Stimulated activated CD8-positive, alpha-beta memory T cell treated with anti-CD3 and anti-CD28 coated beads, Interleukin-2, amount 100 ng/mL, for 1 hour (primary cell): ENCODE data around the gene CD274.
"Not testable (repeated sequence)": the region's sequence is repeated elsewhere in the genome, so short reads cannot be mapped to it uniquely, and the experiment has no call there.

Experiments
- DNase-seq, 2 donors: peaks; one replicate each; pipeline ENCODE4 v3.0.0-alpha.2; 2020; ENCODE audit warnings: low read depth in 2 of 2

CD274 gene

DNA sequence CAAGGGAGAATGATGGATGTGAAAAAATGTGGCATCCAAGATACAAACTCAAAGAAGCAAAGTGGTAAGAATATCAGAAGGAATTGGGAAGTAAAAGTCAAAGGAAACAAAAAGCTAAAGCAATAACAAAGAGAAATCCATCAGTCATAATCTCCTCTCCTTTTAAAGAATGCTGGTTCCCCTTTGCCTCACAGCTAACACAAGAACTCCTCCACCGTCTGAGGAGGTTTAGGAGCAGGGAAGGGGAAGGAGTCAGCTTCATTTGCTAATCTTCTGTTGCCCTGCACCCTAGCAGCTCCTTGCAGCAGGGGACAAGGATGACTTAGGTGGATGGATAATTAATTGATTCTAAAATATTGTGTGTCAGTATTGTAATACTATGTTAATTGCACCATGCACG is 16.4 kb downstream of the CD274 start:
- DNase-seq: no peak

DNA sequence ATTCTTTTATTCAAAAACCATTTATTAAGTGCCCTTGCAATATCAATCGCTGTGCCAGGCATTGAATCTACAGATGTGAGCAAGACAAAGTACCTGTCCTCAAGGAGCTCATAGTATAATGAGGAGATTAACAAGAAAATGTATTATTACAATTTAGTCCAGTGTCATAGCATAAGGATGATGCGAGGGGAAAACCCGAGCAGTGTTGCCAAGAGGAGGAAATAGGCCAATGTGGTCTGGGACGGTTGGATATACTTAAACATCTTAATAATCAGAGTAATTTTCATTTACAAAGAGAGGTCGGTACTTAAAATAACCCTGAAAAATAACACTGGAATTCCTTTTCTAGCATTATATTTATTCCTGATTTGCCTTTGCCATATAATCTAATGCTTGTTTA is 18.5 kb downstream of the CD274 start:
- DNase-seq: no peak

DNA sequence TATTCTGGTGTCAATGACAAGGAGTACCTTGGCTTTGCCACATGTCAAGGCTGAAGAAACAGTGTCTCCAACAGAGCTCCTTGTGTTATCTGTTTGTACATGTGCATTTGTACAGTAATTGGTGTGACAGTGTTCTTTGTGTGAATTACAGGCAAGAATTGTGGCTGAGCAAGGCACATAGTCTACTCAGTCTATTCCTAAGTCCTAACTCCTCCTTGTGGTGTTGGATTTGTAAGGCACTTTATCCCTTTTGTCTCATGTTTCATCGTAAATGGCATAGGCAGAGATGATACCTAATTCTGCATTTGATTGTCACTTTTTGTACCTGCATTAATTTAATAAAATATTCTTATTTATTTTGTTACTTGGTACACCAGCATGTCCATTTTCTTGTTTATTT is 19.8 kb downstream of the CD274 start:
- DNase-seq: no peak

DNA sequence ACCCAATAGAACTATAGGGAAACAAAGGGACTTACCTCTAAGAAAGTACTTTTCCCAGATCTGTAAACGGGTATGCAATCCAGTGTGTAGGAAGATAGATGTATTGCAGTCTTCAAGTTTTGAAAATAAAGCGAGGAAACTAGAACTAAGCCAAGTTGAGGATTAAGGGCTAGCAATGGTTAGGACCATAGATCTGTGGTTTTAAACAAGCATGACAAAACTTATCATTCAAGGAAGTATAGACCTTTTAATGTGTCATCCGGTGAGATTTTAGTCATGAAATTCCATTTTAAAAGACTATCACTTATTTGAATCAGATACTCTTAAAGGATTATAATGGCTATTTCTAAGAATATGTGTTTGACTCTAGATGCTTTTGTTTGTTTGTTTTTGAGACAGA is 20.5 kb downstream of the CD274 start:
- DNase-seq: no peak

DNA sequence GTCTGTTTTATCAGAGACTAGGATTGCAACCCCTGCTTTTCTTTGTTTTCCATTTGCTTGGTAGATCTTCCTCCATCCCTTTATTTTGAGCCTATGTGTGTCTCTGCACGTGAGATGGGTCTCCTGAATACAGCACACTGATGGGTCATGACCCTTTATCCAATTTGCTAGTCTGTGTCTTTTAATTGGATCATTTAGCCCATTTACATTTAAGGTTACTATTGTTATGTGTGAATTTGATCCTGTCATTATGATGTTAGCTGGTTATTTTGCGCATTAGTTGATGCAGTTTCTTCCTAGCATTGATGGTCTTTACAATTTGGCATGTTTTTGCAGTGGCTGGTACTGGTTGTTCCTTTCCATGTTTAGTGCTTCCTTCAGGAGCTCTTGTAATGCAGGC is 25.3 kb downstream of the CD274 start:
- DNase-seq: not testable (repeated sequence)

DNA sequence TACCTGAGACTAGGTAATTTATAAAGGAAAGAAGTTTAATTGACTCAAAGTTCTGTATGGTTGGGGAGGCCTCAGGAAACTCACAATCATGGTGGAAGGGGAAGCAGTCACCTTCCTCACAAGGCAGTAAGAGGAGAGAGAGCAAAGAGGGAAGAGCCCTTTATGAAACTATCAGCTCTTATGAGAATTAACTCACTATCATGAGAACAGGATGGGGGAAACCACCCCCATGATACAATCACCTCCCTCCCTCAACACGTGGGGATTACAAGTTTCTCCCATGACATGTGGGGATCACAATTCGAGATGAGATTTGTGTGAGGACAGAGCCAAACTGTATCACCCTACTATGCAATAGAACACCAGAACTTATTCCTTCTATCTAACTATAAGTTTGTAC is 27.9 kb downstream of the CD274 start:
- no peak for DNase-seq

DNA sequence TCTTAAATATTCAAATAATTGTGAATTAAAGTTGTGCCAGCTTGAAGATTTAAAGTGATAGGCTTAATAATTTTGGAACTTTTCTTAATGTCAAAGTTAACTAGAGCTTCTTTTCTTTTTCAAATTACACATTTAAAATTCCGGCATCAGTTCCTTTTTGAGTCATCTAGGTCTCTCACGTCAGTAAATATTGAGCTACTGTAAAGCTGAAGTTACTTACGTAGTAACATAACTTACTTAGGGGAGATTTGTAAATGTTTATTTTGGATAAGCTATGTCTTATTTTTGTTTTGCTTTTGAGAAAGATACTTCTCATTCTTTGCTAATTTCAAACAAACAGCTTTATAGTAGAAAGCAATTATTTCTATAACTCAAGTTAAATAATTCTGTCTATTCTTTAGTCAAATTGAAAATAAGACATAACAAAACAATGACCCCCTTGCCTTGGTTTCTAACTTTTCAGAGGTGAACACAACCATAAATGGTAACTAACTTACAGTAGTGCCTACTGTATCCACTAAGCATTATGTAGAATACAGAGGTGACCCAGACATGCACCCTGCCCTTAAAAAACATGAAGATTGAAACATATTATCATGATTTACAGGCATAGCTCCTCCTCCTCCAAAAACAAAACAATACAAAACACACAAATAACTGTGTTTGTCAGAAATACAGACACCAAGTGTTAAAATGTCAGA is 29.8 kb downstream of the CD274 start:
- no peak for DNase-seq

DNA sequence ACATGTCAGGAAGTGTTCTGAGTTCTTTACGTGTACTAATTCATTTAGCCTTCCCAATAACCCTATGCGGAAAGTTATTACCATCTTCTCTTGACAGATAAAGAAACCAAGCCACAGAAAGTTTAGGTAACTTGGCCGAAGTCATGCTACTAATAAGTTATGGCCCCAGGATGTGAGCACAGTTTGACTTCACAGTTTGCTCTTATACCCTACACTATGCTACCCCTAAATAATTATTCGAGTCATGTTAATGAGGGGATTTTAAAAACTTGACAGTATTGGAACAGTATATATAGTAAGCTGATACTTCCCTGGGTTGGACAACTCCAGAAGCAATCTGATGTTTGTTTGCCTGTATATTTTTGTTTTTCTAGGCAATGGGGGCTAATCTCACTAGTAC is 30.6 kb downstream of the CD274 start:
- DNase-seq: no peak

DNA sequence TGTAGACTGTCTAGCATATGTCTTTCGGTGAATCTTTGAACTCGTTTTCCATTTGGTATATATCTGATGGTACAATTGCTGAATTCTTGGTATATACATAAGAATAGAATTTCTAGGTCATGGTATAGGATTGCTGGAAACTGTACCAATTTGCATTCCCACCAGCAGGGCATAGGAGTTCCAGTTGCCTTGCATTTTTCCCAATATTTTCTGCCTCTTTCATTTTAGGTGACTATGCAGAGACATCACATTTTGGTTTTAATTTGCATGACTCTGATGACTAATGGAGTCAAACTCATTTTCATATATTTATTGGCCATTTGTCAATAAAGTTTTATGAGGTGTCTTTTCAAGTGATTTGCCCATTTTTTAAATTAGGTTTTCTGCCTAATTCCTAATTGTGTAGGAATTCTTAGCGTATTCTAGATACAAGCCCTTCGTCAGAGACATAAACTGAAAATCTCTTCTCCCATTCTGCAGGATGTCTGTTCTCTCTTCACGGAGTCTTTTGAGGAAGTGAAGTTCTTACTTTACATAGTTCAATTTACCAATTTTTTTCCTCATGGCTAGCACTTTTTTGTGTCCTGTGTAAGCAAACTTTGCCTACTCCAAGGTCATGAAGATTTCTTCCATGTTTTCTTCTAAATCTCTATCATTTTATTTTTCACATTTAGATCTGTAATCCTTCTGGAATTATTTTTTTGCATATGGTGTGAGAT is 31.1 kb downstream of the CD274 start:
- DNase-seq: no peak

DNA sequence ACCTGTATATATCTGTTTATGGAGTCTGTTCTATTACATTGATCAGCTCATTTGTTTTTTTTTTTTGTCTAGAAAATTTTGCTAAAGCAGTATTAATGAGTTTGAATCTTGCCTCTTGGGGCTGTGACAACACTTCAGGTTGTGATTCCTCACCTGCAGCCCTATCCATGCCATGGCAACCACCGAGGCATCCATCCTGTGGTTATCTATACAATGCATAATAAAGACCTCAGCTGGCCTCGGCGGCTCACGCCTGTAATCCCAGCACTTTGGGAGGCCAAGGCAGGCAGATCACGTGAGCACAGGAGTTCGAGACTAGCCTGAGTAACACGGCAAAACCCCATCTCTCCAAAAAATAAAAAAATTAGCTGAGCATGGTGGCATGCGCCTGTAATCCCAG is 31.9 kb downstream of the CD274 start:
- DNase-seq: no peak

DNA sequence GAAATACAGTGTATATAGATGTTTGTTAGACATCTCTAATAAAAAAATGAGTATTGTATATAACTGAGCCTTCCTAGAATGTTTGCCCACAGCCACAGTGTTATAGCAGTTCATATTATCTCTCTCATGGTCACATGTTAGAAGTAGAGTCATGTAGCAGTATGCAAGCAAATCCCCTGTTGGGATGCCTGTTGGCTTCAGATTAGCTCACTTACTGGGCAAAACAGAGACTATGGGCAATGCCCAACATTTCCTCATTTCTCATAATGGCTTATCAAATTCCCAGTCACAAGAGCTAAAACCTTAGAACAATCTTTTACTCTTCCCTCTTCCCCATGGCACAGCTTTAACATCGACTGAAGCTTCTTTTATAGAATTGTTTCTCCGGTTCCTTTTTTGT is 33.0 kb downstream of the CD274 start:
- no peak for DNase-seq

DNA sequence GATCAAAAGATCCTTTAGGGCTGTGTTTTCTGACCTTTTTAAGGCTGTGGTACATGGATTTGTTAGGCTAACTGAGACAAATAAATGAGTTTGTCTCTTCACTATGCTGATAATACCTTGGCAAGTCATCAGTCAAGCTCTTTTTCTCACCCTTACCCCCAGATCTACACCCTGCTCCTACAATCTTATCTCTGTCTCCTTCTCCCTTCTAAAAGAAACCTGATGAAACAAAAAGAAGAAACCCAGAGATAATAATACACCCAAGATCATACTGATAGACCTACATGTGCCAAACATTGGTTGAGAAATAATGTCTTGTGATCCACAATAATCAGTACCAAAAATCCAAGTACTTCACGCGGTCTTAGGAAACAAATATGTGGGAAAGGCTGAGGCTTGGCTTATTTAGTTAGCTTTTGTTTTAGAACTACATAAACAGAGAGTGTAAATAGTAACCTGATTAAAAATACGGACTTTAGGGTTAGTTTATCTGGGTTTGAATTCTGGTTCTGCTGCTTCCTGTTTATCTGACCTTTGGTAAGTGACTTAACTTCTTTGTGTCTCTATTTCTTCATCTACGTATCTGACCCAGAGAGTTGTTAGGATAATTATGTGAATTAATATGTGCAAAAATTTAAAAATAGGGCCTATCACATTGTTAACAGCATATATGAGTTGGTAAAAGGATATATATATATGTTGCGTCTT is 35.2 kb downstream of the CD274 start:
- no peak for DNase-seq

DNA sequence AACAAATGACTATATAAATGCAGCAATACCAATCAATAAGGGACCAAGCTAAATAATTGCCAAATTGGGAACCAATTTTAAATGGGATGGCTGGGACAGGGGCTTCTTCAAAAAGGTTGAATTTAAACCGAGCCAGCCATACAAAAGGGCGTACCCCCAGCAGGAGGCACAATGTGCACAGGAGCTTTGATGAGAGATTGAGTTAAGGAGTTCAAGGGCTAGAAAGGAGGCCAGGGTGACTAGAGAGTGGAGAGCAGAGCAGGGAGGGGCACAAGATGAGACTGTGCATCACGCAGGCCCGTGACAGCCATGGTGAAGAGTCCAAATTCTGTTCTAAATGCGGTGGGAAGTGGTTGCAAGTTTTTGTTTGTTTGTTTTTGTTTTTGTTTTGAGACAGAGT is 36.6 kb downstream of the CD274 start:
- no peak for DNase-seq

DNA sequence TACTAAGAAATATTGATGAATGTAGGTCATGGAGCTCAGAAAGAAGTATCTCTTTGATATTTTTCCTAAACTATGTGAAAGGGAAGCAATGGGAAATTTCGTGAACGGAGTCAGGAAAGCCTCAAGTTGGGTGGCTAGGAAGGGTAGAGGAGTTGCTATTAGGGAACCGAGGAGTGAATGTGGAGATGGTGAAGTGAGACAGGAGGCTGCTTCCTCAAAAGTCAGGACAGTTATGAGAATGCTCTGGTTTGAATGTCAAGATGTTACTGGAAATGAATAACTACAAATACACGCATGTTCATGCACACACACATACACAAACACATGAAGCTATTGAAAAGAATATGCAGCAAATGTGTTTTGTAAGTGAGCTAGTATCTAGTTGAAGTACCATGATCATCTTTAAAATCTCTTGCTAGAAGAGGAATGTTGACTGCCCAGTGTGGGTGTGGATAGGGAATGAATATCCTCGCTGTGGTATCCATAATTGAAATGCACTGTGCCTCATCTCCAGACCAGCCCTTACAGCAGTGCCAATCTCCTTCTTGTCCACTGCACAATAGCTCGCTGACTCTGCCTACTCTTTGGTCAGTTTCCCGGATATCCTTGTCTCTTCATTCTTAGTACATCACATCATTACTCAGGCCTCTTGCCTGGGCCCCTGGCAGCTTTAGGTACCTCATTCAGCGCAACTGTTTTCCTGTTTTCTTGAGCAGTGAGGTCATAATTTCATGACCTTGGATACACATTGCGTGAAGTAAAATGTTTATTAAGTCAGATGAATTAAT is 38.1 kb downstream of the CD274 start:
- no peak for DNase-seq

DNA sequence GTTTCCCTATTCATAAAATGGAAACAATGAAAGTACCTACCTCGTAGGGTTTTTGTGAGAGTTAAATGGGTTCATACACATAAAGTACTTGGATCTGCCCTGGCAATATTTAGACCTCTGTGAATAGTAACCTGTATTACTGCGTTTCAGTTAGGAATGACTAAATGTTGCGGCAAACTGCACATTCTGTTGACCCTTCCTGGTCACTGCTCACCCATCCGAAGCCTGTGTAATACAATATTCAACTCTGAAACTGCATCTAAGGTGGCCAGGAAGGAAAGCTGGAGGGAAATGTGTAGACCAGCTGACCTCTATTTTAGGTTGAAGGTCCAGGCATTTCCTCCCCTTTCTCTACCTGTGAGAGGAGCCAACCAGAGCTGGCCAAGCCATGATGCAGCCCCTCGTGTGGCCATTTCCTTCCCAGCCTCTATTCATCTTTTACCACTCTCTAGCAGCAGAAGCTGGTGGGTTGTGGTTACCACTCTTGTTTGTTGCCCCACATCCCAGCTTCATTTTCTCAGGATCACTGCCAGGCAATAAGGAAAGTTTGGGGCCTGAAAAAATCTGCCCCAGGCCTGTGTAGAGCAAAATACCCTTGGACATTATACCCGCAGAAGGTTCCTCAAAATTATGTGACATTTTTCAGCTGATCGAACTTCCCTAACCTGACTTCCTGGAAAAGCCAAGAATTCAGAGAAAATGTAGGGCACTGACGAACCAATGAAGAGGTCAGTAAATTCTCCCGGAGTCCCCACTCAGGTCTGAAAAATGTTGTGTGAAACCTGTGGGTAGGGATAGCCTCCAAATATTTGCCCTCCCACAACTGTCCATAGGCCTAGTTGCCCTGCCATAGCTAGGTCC is 39.5 kb downstream of the CD274 start:
- no peak for DNase-seq

DNA sequence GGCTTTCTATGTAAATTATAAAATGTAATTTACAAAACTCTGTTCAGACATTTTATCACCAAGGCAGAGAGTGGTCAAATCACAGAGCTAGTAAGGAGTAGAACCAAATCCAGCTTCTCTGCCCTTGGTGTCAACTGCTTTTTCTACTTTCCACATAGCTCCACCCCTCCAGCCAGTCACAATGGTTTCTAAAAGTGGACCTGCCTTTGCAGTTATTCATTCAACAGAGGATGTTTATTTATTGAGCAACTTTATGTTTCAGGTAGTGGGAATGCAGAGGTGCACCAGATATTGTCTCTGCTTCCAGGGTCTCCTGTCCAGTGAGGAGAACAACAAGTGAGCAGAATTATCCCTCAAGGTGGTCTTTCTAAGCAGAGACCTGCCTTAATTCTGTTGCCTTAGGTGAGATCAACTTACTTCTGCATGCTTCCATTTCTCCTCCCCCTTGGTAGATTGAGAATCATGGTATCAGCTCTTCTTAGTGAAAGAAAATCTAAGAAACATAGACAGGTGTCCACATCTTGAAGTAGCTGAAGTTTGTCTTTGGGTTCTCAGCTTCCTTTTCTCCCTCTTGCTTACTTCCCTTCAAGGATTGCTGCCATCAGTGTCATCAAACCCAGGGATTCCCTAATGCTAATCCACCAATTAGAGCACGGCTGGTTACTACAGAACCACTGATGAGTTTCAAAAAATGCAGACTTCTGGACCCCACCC is 42.8 kb downstream of the CD274 start:
- DNase-seq: no peak

DNA sequence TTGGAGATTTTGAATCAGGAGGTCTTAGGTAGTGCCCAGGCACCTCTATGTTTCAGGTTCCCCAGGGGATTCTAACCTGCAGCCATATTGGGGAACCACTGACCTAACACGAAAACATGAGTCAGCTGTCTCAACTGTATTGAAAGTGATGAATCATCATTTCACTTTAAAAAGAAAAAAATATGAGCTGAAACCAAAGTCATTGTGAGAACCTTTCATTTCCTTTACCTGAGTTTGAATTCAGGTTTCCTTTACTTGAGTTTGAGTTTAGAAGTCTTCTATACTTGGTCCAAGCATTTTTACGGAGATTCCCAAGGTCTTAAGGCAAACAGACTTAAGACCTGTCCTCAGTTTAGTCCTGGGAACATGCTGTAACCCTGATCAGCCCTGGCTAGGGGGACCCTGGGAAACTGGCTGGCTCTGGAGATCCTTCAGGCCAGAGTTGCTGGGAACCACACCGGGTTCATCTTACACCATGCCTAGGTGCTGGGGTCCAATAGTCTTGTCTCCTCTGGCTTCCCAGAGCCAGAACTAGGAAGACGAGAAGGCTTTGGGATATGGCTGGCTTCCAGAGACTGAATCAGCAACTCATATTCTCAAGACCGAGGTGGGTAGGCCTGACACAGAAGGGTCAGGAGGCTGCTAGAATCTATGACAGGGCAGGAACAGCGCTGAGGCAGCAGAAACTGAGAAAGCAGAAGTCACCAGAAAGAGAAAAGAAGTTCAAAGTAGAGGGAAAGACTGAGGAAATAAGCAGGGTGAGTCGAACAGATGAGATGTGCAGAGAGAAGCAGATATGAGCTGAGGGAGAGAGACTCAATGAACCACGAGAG is 43.6 kb downstream of the CD274 start:
- no peak for DNase-seq

DNA sequence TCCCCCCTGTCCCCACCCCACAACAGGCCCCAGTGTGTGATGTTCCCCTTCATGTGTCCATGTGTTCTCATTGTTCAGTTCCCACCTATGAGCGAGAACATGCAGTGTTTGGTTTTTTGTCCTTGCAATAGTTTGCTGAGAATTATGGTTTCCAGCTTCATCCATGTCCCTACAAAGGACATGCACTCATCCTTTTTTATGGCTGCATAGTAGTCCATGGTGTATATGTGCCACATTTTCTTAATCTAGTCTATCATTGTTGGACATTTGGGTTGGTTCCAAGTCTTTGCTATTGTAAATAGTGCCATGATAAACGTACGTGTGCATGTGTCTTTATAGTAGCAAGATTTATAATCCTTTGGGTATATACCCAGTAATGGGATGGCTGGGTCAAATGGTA is 44.4 kb downstream of the CD274 start:
- DNase-seq: not testable (repeated sequence)

DNA sequence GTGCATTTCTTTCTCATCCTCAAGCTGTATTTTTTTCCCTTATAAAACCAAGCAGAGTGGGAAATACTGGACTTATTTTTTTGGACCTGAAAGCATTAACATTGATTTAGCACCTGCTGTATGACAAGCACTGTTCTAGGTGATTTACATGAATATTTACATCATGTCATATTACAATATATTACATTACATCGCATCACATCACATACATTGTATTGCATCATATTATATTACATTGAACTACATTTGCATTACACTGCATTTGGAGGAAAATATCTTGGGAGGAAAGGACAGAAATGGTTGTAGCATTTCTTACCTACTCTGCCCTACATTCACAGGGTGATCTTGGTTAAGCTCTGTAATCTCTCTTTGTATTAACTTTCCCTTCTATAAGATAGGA is 48.8 kb downstream of the CD274 start:
- no peak for DNase-seq

DNA sequence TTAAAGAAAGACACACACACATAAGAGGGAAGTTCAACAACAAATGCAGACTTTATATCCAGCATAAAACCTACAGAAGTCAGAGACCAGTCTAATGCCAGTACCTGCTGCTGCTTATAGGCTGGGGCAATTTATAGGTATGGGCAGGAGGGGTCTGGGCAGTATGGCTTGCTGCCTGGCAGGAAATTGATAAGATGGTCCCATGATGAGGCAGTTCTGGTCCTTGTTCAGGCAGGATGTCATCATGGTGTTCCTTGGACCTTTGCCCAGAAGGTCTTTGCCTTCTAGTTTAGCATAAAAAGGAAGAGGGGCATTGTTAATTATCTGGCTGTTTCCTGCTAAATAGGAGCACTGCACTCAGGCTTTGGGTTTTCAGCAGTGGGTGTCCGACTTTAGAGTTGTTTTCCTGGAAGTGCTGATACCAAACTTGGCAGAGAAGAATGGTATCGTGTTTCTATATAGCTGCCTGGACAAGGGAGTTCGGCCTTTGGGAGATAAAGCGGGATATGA is 49.6 kb downstream of the CD274 start:
- no peak for DNase-seq
